HFFc6 (cell line): Measurements from ENCODE around the gene SGCG. TPM values are rescaled to one million over a fixed set of nuclear protein-coding genes. Genes with fewer than 3 reads are reported as not detected.

ENCODE experiments used
- DNase-seq: peaks from one replicate; pipeline ENCODE4 v3.0.0-alpha.2; 2018
- H3K27ac Mint-ChIP-seq: 2 replicates; pipeline ENCODE4 v1.8.0; 2020; ENCODE audit warnings: mild to moderate bottlenecking, mixed read lengths
- H3K27me3 Mint-ChIP-seq: 2 replicates; pipeline ENCODE4 v1.8.0; 2021; ENCODE audit warnings: mild to moderate bottlenecking, moderate library complexity, mixed read lengths; ENCODE audit not compliant: insufficient read depth
- H3K36me3 Mint-ChIP-seq: 2 replicates; pipeline ENCODE4 v1.8.0; 2021; ENCODE audit warnings: low read depth, mixed read lengths
- H3K4me1 Mint-ChIP-seq: 2 replicates; pipeline ENCODE4 v1.8.0; 2020; ENCODE audit warnings: low read depth, mixed read lengths
- H3K4me3 Mint-ChIP-seq: 2 replicates; pipeline ENCODE4 v1.8.0; 2020; ENCODE audit warnings: mild to moderate bottlenecking, moderate library complexity, mixed read lengths
- H3K9me3 Mint-ChIP-seq: 2 replicates; pipeline ENCODE4 v1.8.0; 2020; ENCODE audit warnings: mild to moderate bottlenecking, mixed read lengths
- CTCF ChIP-seq: fragments of 200-600 bp; sonication (generic); IDR thresholded peaks from 2 replicates; pipeline ENCODE4 v1.5.0; 2021; ENCODE audit warnings: antibody characterized with exemption, mild to moderate bottlenecking
- total RNA-seq, 6 experiments: library from RNA; stranded (reverse); fragmentation: NEBNext Ultra II Directional; extraction: Animal tissue kit (Norgen Biotek cat#: 25700); gene quantifications; 2 replicates in 1 of 6; 3 replicates in 5 of 6; pipeline ENCODE4 v1.2.3, GENCODE V29; 2021

Gene SGCG
- total RNA-seq, 6 experiments from 2014 or later, result not detected

DNA sequence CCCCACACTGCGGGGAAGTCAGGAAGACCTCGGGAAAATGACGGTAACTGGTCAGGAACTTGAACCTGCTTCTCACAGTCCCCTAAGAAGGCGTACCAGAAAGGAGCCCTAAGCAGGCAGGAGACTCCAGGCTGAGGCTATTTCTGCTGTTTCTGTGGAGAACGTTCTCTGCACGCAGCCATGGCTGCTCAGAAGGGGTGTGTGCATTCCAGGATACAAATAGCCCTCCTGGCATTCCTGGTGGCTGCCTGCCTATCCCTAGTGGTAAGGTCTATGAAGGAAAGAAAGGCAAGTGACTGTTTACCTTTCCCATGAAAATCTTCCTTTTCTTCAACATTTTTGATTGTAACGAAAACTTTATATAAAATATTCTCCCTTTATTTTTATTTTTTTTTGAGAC is 2.5 kb downstream of the SGCG start:
- no peak overlapping the region for H3K27ac Mint-ChIP-seq
- H3K9me3 Mint-ChIP-seq, result no peaks in the 10 kb centered on the region
- H3K4me3 Mint-ChIP-seq, result no peak overlapping the region
- no peak for DNase-seq
- no peaks in the 10 kb centered on the region for H3K4me1 Mint-ChIP-seq
- no peak for TF ChIP-seq CTCF
- no peaks in the 10 kb centered on the region for H3K36me3 Mint-ChIP-seq
- peaks cover 18% of the 10 kb centered on the region for H3K27me3 Mint-ChIP-seq

DNA sequence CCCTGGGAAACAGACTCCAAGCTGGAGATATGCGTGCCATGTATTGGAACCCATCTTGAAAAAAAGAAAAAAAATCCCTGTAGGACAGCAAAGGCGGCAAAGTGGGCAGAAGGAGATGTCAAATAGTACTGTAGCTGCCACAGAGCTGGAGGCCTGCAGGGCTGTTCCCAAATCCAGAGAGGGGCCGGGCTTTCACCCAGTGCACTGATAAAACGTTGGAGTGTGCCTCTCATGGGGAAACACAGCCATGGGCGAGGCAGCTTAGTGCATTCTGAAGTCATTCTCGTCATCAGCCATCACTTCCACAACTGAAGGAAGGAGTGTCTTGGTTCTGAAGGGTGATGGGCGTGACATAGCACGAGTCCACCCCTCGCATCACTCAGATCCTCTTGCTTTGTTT is 4.8 kb downstream of the SGCG start:
- TF ChIP-seq CTCF, result no peak
- no peak overlapping the region for H3K4me3 Mint-ChIP-seq
- no peaks in the 10 kb centered on the region for H3K9me3 Mint-ChIP-seq
- H3K27me3 Mint-ChIP-seq, result peaks cover 14% of the 10 kb centered on the region; the same call in 1 of the 2 replicates
- no peak for DNase-seq
- H3K36me3 Mint-ChIP-seq, result no peaks in the 10 kb centered on the region
- H3K27ac Mint-ChIP-seq, result no peak overlapping the region
- no peaks in the 10 kb centered on the region for H3K4me1 Mint-ChIP-seq

- no peak for TF ChIP-seq CTCF
- Mint-ChIP-seq H3K4me1 (peaks cover 5% of the 10 kb centered on the region), H3K4me3 (no peak overlapping the region), H3K36me3 (no peaks in the 10 kb centered on the region), H3K27ac (no peak overlapping the region), H3K9me3 (no peaks in the 10 kb centered on the region), H3K27me3 (peaks cover 6% of the 10 kb centered on the region)
- no peak for DNase-seq
Observed at GRCh38 chr13:23201870-23202269, 21.1 kb downstream of the SGCG start.

DNA sequence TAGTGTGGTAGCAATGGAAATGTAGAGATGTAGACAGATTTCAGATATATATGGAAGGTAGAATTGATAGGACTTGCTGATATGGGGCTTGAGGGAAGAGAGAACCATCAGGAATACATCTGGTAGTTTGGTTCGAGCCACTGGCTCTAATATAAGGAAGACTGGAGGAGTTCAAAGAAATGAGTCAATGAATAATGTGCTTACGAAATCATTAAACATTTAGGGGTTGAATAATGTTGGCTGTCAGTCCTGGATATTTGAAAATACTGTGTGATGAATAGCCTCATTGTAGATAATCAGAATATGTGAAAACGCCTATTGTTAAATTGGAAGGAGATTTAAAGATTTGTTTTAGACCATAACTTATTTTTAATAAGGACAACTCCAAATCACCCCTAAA is 21.6 kb downstream of the SGCG start:
- no peaks in the 10 kb centered on the region for H3K9me3 Mint-ChIP-seq
- no peak overlapping the region for H3K4me3 Mint-ChIP-seq
- peaks cover 6% of the 10 kb centered on the region for H3K27me3 Mint-ChIP-seq
- peaks cover 5% of the 10 kb centered on the region for H3K4me1 Mint-ChIP-seq
- no peak overlapping the region for H3K27ac Mint-ChIP-seq
- TF ChIP-seq CTCF, result no peak
- H3K36me3 Mint-ChIP-seq, result no peaks in the 10 kb centered on the region
- no peak for DNase-seq

DNA sequence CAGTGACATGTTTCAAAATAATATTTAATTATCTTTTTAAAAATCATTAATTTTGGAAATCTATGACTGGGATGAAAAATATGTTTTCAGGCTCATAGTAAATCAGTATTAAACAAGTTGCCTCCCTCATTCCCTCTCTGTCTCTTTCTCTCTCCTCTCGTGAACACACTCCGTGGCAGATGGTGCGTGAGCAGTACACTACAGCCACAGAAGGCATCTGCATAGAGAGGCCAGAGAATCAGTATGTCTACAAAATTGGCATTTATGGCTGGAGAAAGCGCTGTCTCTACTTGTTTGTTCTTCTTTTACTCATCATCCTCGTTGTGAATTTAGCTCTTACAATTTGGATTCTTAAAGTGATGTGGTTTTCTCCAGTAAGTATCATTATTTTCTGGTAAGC is 22.7 kb downstream of the SGCG start:
- Mint-ChIP-seq H3K4me3 (no peak overlapping the region), H3K36me3 (no peaks in the 10 kb centered on the region), H3K4me1 (peaks cover 5% of the 10 kb centered on the region), H3K9me3 (no peaks in the 10 kb centered on the region), H3K27me3 (peaks cover 6% of the 10 kb centered on the region), H3K27ac (no peak overlapping the region)
- DNase-seq, result no peak
- no peak for TF ChIP-seq CTCF

GRCh38 chr13:23205807-23206206 is 25.0 kb downstream of the SGCG start:
- no peaks in the 10 kb centered on the region for H3K9me3 Mint-ChIP-seq
- H3K4me1 Mint-ChIP-seq, result peaks cover 5% of the 10 kb centered on the region
- no peak for TF ChIP-seq CTCF
- H3K27me3 Mint-ChIP-seq, result peaks cover 6% of the 10 kb centered on the region
- H3K4me3 Mint-ChIP-seq, result no peak overlapping the region
- no peak for DNase-seq
- H3K27ac Mint-ChIP-seq, result no peak overlapping the region
- H3K36me3 Mint-ChIP-seq, result no peaks in the 10 kb centered on the region
